Activated naive CD4-positive, alpha-beta T cell treated with anti-CD3 and anti-CD28 coated beads, Interleukin-2, amount 50 U/mL, for 16 hours (primary cell): ENCODE results near the gene B4GALT5.
"Not testable (repeated sequence)": the region's sequence is repeated elsewhere in the genome, so short reads cannot be mapped to it uniquely, and the experiment has no call there.

Experiments used
- DNase-seq: peaks from one replicate; pipeline ENCODE4 v3.0.0-alpha.2; 2020

Gene B4GALT5

GRCh38 chr20:49713753-49714712 lies at the start of gene B4GALT5:
Gene B4GALT5 (minus strand): TSS chr20:49713878. CDS start chr20:49713690, 188 bp downstream.
- DNase-seq, result peak; percentile 72

- DNase-seq, result no peak
These were observed 49.5 kb upstream of the B4GALT5 start for GRCh38 chr20:49762940-49763766.

GRCh38 chr20:49761888-49762287 lies 48.2 kb upstream of the B4GALT5 start:
- DNase-seq, result not testable (repeated sequence)

- no peak for DNase-seq
These were observed 45.7 kb upstream of the B4GALT5 start for GRCh38 chr20:49759266-49759950.

- DNase-seq, result no peak
These were observed 45.1 kb upstream of the B4GALT5 start for GRCh38 chr20:49758781-49759180.

GRCh38 chr20:49757597-49757996 lies 43.9 kb upstream of the B4GALT5 start:
- DNase-seq, result no peak

- DNase-seq, result no peak
These were observed 42.6 kb upstream of the B4GALT5 start for GRCh38 chr20:49756241-49756640.

- DNase-seq, result no peak
These were observed 40.9 kb upstream of the B4GALT5 start for GRCh38 chr20:49754596-49754995.

GRCh38 chr20:49753133-49753532 lies 39.5 kb upstream of the B4GALT5 start:
- DNase-seq, result no peak

GRCh38 chr20:49752201-49752903 lies 38.7 kb upstream of the B4GALT5 start:
- DNase-seq, result no peak

GRCh38 chr20:49751397-49751736 lies 37.7 kb upstream of the B4GALT5 start:
- DNase-seq, result no peak

GRCh38 chr20:49750611-49751396 lies 37.1 kb upstream of the B4GALT5 start:
- DNase-seq, result no peak

GRCh38 chr20:49749625-49750024 lies 35.9 kb upstream of the B4GALT5 start:
- DNase-seq, result no peak

GRCh38 chr20:49748525-49748838 lies 34.8 kb upstream of the B4GALT5 start:
- DNase-seq, result no peak

GRCh38 chr20:49747707-49748524 lies 34.2 kb upstream of the B4GALT5 start:
- no peak for DNase-seq

- no peak for DNase-seq
These were observed 29.3 kb upstream of the B4GALT5 start for GRCh38 chr20:49742948-49743347.

GRCh38 chr20:49741977-49742376 lies 28.3 kb upstream of the B4GALT5 start:
- no peak for DNase-seq

- DNase-seq, result no peak
These were observed 27.1 kb upstream of the B4GALT5 start for GRCh38 chr20:49740807-49741206.

- DNase-seq, result no peak
These were observed 25.4 kb upstream of the B4GALT5 start for GRCh38 chr20:49739042-49739441.

- no peak for DNase-seq
These were observed 23.6 kb upstream of the B4GALT5 start for GRCh38 chr20:49737260-49737659.

GRCh38 chr20:49729780-49730179 lies 16.1 kb upstream of the B4GALT5 start:
- no peak for DNase-seq
